ENCODE results near the gene VWA2. TPM values are rescaled to one million over a fixed set of nuclear protein-coding genes. Genes with fewer than 3 reads are reported as not detected.

The VWA2 gene
- total and polyA plus RNA-seq, 4 donors, result 1.6 to 18.3 (median 8.4) TPM

GRCh38 chr10:114309364-114309651 is 70.3 kb downstream of the VWA2 start:
- Histone ChIP-seq H3K27me3 (ENCODE audit: control insufficient read depth in 3 of 3, insufficient read depth in 3 of 3, low read length in 2 of 3) (no peaks in the 10 kb centered on the region), H3K9me3 (ENCODE audit: control insufficient read depth in 4 of 4, insufficient read depth in 3 of 4, low read length in 3 of 4) (peaks cover 0 to 2% (median 0%) of the 10 kb centered on the region in 4 donors), H3K4me1 (ENCODE audit: control insufficient read depth in 5 of 5, insufficient read depth in 5 of 5, low read length in 5 of 5) (peaks cover 0 to 12% (median 3%) of the 10 kb centered on the region in 5 donors), H3K36me3 (ENCODE audit: control insufficient read depth in 4 of 4, insufficient read depth in 4 of 4, low read length in 4 of 4) (peaks cover 0 to 14% (median 2%) of the 10 kb centered on the region in 4 donors), H3K27ac (ENCODE audit: low read depth in 1 of 2, low read length in 1 of 2) (no peak overlapping the region), H3K9ac (ENCODE audit: insufficient read depth in 1 of 2, low read length in 2 of 2) (no peak overlapping the region), H3K4me3 (no peak overlapping the region)
- no peak for ATAC-seq (ENCODE audit: insufficient read depth, low FRiP score)
- TF ChIP-seq CTCF (IDR thresholded peaks at IDR 0.05; ENCODE audit: control extremely low read depth, extremely low read depth), result no peak
- 77 to 90% methylated on average over 3 of the region's 3 CpGs for WGBS, 2 donors
- DNase-seq, result no peak

- ATAC-seq (ENCODE audit: insufficient read depth, low FRiP score) (no peak), DNase-seq (no peak)
- H3K27me3 ChIP-seq (ENCODE audit: control insufficient read depth in 3 of 3, insufficient read depth in 3 of 3, low read length in 2 of 3), result no peaks in the 10 kb centered on the region
- WGBS, 2 donors, result 87 to 94% methylated on average over 10 of the region's 10 CpGs
- H3K9ac ChIP-seq (ENCODE audit: insufficient read depth in 1 of 2, low read length in 2 of 2), result no peak overlapping the region
- peaks cover 0 to 14% (median 2%) of the 10 kb centered on the region in 4 donors for H3K36me3 ChIP-seq (ENCODE audit: control insufficient read depth in 4 of 4, insufficient read depth in 4 of 4, low read length in 4 of 4)
- H3K4me3 ChIP-seq, result no peak overlapping the region
- H3K9me3 ChIP-seq (ENCODE audit: control insufficient read depth in 4 of 4, insufficient read depth in 3 of 4, low read length in 3 of 4), result peaks cover 0 to 2% (median 0%) of the 10 kb centered on the region in 4 donors
- H3K4me1 ChIP-seq (ENCODE audit: control insufficient read depth in 5 of 5, insufficient read depth in 5 of 5, low read length in 5 of 5), result peaks cover 0 to 6% (median 0%) of the 10 kb centered on the region in 5 donors
- no peak overlapping the region for H3K27ac ChIP-seq (ENCODE audit: low read depth in 1 of 2, low read length in 1 of 2)
- TF ChIP-seq CTCF (IDR thresholded peaks at IDR 0.05; ENCODE audit: control extremely low read depth, extremely low read depth), result no peak
These were observed 71.3 kb downstream of the VWA2 start for GRCh38 chr10:114310346-114310745.

GRCh38 chr10:114311023-114311422 is 72.0 kb downstream of the VWA2 start:
- Histone ChIP-seq H3K4me1 (ENCODE audit: control insufficient read depth in 5 of 5, insufficient read depth in 5 of 5, low read length in 5 of 5) (peaks cover 0 to 6% (median 0%) of the 10 kb centered on the region in 5 donors), H3K27ac (ENCODE audit: low read depth in 1 of 2, low read length in 1 of 2) (no peak overlapping the region), H3K9ac (ENCODE audit: insufficient read depth in 1 of 2, low read length in 2 of 2) (no peak overlapping the region), H3K36me3 (ENCODE audit: control insufficient read depth in 4 of 4, insufficient read depth in 4 of 4, low read length in 4 of 4) (peaks cover 0 to 14% (median 2%) of the 10 kb centered on the region in 4 donors), H3K4me3 (no peak overlapping the region), H3K9me3 (ENCODE audit: control insufficient read depth in 4 of 4, insufficient read depth in 3 of 4, low read length in 3 of 4) (peaks cover 0 to 2% (median 0%) of the 10 kb centered on the region in 4 donors), H3K27me3 (ENCODE audit: control insufficient read depth in 3 of 3, insufficient read depth in 3 of 3, low read length in 2 of 3) (no peaks in the 10 kb centered on the region)
- ATAC-seq (ENCODE audit: insufficient read depth, low FRiP score) (no peak), DNase-seq (no peak)
- TF ChIP-seq CTCF (IDR thresholded peaks at IDR 0.05; ENCODE audit: control extremely low read depth, extremely low read depth), result no peak
- WGBS, 2 donors, result 75 to 96% methylated on average over 6 of the region's 6 CpGs
